ENCODE results near the gene ZBTB20. TPM values are rescaled to one million over a fixed set of nuclear protein-coding genes. Genes with fewer than 3 reads are reported as not detected.

The ZBTB20 gene
- total and polyA plus RNA-seq, 4 donors, result 0.88 to 83.2 (median 20.4) TPM

- TF ChIP-seq REST (IDR thresholded peaks at IDR 0.05) (no peak), GABPA (IDR thresholded peaks at IDR 0.05 in 1 of 2, conservative IDR thresholded peaks at IDR 0.05 in 1 of 2) (no peak), ATF3 (IDR thresholded peaks at IDR 0.05) (no peak), MAX (IDR thresholded peaks at IDR 0.05) (no peak)
Measured at GRCh38 chr3:114866430-114866829, 280.7 kb downstream of the ZBTB20 start (continued).

GRCh38 chr3:114864970-114865369 lies 282.1 kb downstream of the ZBTB20 start:
- no peak overlapping the region for H3K27ac ChIP-seq (ENCODE audit: low read depth in 1 of 2, low read length in 2 of 2)
- DNase-seq (ENCODE audit: low spot score), result no peak
- H3K4me3 ChIP-seq (ENCODE audit: low read depth in 1 of 3, low read length in 3 of 3), result no peak overlapping the region
- TF ChIP-seq NR2F2 (IDR thresholded peaks at IDR 0.05) (no peak), REST (IDR thresholded peaks at IDR 0.05) (no peak), MAX (IDR thresholded peaks at IDR 0.05) (no peak), SP1 (IDR thresholded peaks at IDR 0.05) (no peak), RXRA (IDR thresholded peaks at IDR 0.05) (no peak), FOXA2 (IDR thresholded peaks at IDR 0.05) (no peak), ATF3 (IDR thresholded peaks at IDR 0.05) (no peak), TAF1 (conservative IDR thresholded peaks at IDR 0.05) (no peak), HNF4A (conservative IDR thresholded peaks at IDR 0.05) (no peak), GABPA (IDR thresholded peaks at IDR 0.05 in 1 of 2, conservative IDR thresholded peaks at IDR 0.05 in 1 of 2) (no peak), ZBTB33 (IDR thresholded peaks at IDR 0.05) (no peak), YY1 (IDR thresholded peaks at IDR 0.05) (no peak), RAD21 (IDR thresholded peaks at IDR 0.05) (no peak), JUND (IDR thresholded peaks at IDR 0.05) (no peak), HNF4G (IDR thresholded peaks at IDR 0.05) (no peak)
- peaks cover 1 to 26% (median 5%) of the 10 kb centered on the region in 4 donors for H3K4me1 ChIP-seq (ENCODE audit: control insufficient read depth in 4 of 4, insufficient read depth in 4 of 4, low read length in 3 of 4)
- no peaks in the 10 kb centered on the region for H3K9me3 ChIP-seq (ENCODE audit: control insufficient read depth in 4 of 4, low read length in 3 of 4)
- H3K9ac ChIP-seq (ENCODE audit: low read depth in 1 of 2, low read length in 2 of 2), result no peak overlapping the region
- 97% methylated on average over 2 of the region's 2 CpGs for WGBS
- H3K27me3 ChIP-seq (ENCODE audit: control insufficient read depth in 4 of 4, insufficient read depth in 4 of 4, low read length in 3 of 4), result no peaks in the 10 kb centered on the region
- no peaks in the 10 kb centered on the region for H3K36me3 ChIP-seq (ENCODE audit: control insufficient read depth in 4 of 4, insufficient read depth in 3 of 4, low read depth in 1 of 4, low read length in 3 of 4)

All from liver (tissue), 9 donors.